ENCODE measurements around the gene NTSR2. TPM values are rescaled to one million over a fixed set of nuclear protein-coding genes. Genes with fewer than 3 reads are reported as not detected.

Gene NTSR2
- total and polyA plus RNA-seq, 2 of the 8 experiments (the other 6 are each of a cell fraction or from before 2014, with no cell fraction given), result 0.05 TPM; not detected in 1

DNA sequence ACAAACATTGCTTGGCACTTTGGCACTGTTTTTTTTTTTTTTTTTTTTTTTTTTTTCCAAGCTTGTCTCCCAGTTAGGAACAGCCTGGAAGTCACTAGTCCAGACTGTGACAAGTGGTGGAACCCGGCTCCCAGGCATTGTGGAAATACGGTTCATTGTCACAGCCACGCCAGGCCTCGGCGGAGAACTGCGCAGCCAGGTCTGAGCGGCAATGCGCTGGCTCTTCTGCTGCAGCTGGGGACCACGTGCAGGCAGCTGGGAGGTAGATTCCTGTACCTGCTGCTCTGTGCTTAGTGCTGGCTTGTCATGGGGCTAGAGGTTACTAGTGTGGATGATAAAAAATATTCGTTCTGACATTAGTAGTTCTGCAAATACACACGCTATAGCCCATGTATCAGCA lies 5.0 kb downstream of the NTSR2 start:
- Histone ChIP-seq H3K9ac (replicated peaks in 1 of 4; ENCODE audit: extremely low read depth in 1 of 4, low read depth in 3 of 4, low read length in 3 of 4) (no peak overlapping the region), H2AFZ (ENCODE audit: low read length) (no peak overlapping the region), H3K27me3 (replicated peaks in 1 of 4; ENCODE audit: control insufficient read depth in 3 of 4, extremely low read depth in 1 of 4, insufficient read depth in 3 of 4, low read length in 3 of 4) (peaks cover 8 to 20% (median 15%) of the 10 kb centered on the region in 4 experiments), H2BK20ac (ENCODE audit: low read length) (no peak overlapping the region), H3K23ac (ENCODE audit: insufficient read length) (no peak overlapping the region), H2BK12ac (ENCODE audit: low read depth, low read length) (no peak overlapping the region), H4K5ac (ENCODE audit: insufficient read length, low read depth, low read length) (no peak overlapping the region), H3K9me3 (ENCODE audit: insufficient read depth in 2 of 2, low read depth in 1 of 2, low read length in 1 of 2) (peaks cover 6 to 8% of the 10 kb centered on the region in 2 experiments; a peak in 2 of 4 replicates), H3K36me3 (ENCODE audit: control insufficient read depth in 2 of 4, insufficient read depth in 4 of 4, low read length in 3 of 4) (no peaks in the 10 kb centered on the region), H3K4me3 (ENCODE audit: extremely low read depth in 1 of 4, insufficient read depth in 2 of 4, low read depth in 3 of 4, low read length in 4 of 4) (no peak overlapping the region), H4K91ac (replicated peaks; ENCODE audit: insufficient read length, low read length) (no peak overlapping the region), H3K23me2 (ENCODE audit: low read depth, low read length) (no peaks in the 10 kb centered on the region; the same call in 1 of the 2 replicates), H3K79me2 (ENCODE audit: control insufficient read depth in 1 of 2, insufficient read depth in 2 of 2, low read length in 2 of 2) (no peaks in the 10 kb centered on the region), H3K56ac (replicated peaks; ENCODE audit: insufficient read length, low read depth, low read length) (no peak overlapping the region), H3K4ac (replicated peaks; ENCODE audit: insufficient read length, low read depth, low read length) (no peak overlapping the region), H3K18ac (ENCODE audit: extremely low read depth, low read length) (no peak overlapping the region), H4K8ac (ENCODE audit: extremely low read depth, insufficient read depth, low read length) (no peak overlapping the region), H3K4me2 (ENCODE audit: insufficient read depth in 1 of 2, low read depth in 2 of 2, low read length in 2 of 2) (no peak overlapping the region), H2BK15ac (ENCODE audit: low read length) (no peak overlapping the region), H3K27ac (ENCODE audit: low read depth, low read length) (no peak overlapping the region), H3K79me1 (ENCODE audit: low read depth, low read length) (no peaks in the 10 kb centered on the region), H4K20me1 (replicated peaks in 1 of 2; ENCODE audit: control insufficient read depth in 1 of 2, insufficient read depth in 2 of 2, low read length in 2 of 2) (peaks cover 0 to 2% of the 10 kb centered on the region in 2 experiments), H2BK5ac (ENCODE audit: low read depth, low read length) (no peak overlapping the region), H3K4me1 (replicated peaks in 1 of 4; ENCODE audit: control insufficient read depth in 3 of 4, insufficient read depth in 4 of 4, low read length in 3 of 4) (peaks cover 0 to 4% (median 1%) of the 10 kb centered on the region in 4 experiments; a peak in 1 of 7 replicates), H3K14ac (ENCODE audit: insufficient read length) (no peak overlapping the region), H2AK5ac (ENCODE audit: low read depth, low read length) (no peak overlapping the region), H2BK120ac (replicated peaks; ENCODE audit: low read depth, low read length) (no peak overlapping the region)
- FAIRE-seq, result no peak
- WGBS, 2 experiments (ENCODE audit: extremely low coverage in 1 of 2, insufficient coverage in 1 of 2, insufficient read length in 1 of 2, insufficient replicate concordance in 2 of 2, low coverage in 1 of 2, low lambda C conversion rate in 2 of 2, missing lambda C conversion rate in 1 of 2), result 90% methylated on average over 11 of the region's 11 CpGs; no CpG with 5 or more reads in 1 of the 2 experiments
- ChIA-PET CTCF (ENCODE audit: partially characterized antibody) (interaction anchor here (0.6 to 8.7 kb wide), 10 partner anchors 11 to 114 kb away, joined by 3 to 76 read pairs (median 6); no protein-coding TSS in a partner anchor), POLR2A (ENCODE audit: partially characterized antibody) (no interaction called here)
- DNase-seq (ENCODE audit: low read depth in 1 of 2, low spot score in 2 of 2), result no peak
- no peak for TF ChIP-seq GTF2F1 (IDR thresholded peaks at IDR 0.05; ENCODE audit: borderline replicate concordance, low read depth, low read length)
- no peak for TF ChIP-seq TAF7 (optimal IDR thresholded peaks at IDR 0.05; ENCODE audit: borderline replicate concordance, low read depth, low read length)
- no peak for TF ChIP-seq CTBP2 (IDR thresholded peaks at IDR 0.05; ENCODE audit: borderline replicate concordance, insufficient read depth, insufficient read length, low read length)
- no peak for TF ChIP-seq RFX5 (IDR thresholded peaks at IDR 0.05; ENCODE audit: borderline replicate concordance, low read depth, low read length)
- no peak for TF ChIP-seq SRF (IDR thresholded peaks at IDR 0.05; ENCODE audit: low read depth, low read length)
